GM06990 (cell line): ENCODE data around the gene LAIR2.

Experiments used
- DNase-seq: peaks from one replicate; pipeline ENCODE4 v3.0.0-alpha.2; 2011; ENCODE audit not compliant: insufficient read length; ENCODE audit errors: extremely low read depth
- H3K27me3 ChIP-seq: replicated peaks from 2 replicates; pipeline ENCODE4 v1.6.0; 2011; ENCODE audit warnings: low read length; ENCODE audit not compliant: control insufficient read depth, insufficient read depth
- H3K36me3 ChIP-seq: 2 replicates; pipeline ENCODE4 v1.5.1; 2011; ENCODE audit warnings: low read length; ENCODE audit not compliant: control insufficient read depth, insufficient read depth
- H3K4me3 ChIP-seq: replicated peaks from 2 replicates; pipeline ENCODE4 v1.5.1; 2011; ENCODE audit warnings: low read depth, mild to moderate bottlenecking, control low read depth, low read length
- CTCF ChIP-seq: IDR thresholded peaks from 2 replicates; pipeline ENCODE4 v1.5.1; 2011; ENCODE audit warnings: low read length, control low read depth, mild to moderate bottlenecking, inconsistent platforms; ENCODE audit not compliant: insufficient read depth, poor library complexity, severe bottlenecking

Gene LAIR2

DNA sequence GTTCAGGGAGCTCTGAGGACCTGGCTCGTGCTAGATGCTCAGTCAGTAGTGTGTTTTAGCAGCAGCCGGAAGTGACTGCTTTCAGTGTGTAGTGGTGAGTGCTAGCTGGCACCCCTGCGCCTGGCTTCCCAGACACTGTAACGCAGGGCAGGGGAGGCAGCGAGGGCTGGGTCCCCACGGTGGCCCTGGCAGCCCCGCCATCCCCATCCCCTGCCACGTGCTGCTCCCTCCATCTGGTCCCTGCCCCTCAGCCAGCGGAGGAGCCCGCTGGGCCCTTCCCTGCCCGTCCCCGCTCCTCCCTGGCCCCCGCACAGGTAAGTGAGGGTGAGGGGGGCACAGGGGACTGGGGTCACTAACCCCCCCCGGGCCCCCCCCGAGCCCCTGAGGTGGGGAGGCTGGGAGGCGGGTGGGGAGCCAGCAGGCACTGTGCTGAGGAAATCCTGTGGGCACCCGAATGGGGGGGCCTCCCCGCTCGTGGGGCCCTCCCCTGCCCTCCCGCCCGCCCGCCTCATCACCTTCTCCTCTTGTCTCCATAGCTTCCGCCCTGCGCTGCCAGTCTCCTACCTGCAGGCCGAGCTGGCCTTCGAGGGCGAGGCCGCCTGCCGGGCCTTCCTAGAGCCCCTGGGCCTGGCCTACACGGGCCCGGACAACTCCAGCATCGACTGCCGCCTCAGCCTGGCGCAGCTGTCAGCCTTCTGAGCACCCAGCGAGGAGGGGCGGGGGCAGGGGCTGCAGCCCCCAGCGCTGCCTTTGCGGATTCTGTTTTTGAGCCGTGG is 42.2 kb upstream of the LAIR2 start:
- no peak for DNase-seq
- Histone ChIP-seq H3K36me3 (peaks cover 54% of the 10 kb centered on the region), H3K4me3 (no peak overlapping the region), H3K27me3 (no peaks in the 10 kb centered on the region)
- no peak for TF ChIP-seq CTCF

DNA sequence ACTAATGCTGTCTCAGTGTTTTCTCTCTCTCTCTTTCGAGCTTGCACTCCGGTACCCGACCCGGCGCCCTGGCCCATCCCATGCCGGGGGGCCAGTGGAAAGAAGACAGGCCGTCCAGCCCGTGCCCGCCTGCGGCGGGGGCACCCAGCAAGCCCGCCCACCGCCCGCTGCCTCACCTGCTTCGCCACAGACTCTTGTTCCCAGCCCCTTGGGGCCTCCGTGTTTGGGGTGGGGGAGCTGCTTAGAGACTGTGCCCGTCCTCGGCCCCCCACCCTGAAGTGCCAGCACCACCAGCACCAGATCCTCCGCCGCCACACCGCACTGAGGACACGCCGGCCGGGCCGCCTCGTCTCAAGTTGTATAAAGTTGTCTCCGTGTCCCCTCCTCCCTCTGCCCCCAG is 41.4 kb upstream of the LAIR2 start:
- H3K36me3 ChIP-seq: peaks cover 46% of the 10 kb centered on the region
- no peak for TF ChIP-seq CTCF
- no peaks in the 10 kb centered on the region for H3K27me3 ChIP-seq
- H3K4me3 ChIP-seq: no peak overlapping the region
- DNase-seq: no peak

- no peak for DNase-seq
- no peaks in the 10 kb centered on the region for H3K27me3 ChIP-seq
- peaks cover 44% of the 10 kb centered on the region for H3K36me3 ChIP-seq
- TF ChIP-seq CTCF: no peak
- H3K4me3 ChIP-seq: no peak overlapping the region
Observed at GRCh38 chr19:54461613-54462012, 41.0 kb upstream of the LAIR2 start.

DNA sequence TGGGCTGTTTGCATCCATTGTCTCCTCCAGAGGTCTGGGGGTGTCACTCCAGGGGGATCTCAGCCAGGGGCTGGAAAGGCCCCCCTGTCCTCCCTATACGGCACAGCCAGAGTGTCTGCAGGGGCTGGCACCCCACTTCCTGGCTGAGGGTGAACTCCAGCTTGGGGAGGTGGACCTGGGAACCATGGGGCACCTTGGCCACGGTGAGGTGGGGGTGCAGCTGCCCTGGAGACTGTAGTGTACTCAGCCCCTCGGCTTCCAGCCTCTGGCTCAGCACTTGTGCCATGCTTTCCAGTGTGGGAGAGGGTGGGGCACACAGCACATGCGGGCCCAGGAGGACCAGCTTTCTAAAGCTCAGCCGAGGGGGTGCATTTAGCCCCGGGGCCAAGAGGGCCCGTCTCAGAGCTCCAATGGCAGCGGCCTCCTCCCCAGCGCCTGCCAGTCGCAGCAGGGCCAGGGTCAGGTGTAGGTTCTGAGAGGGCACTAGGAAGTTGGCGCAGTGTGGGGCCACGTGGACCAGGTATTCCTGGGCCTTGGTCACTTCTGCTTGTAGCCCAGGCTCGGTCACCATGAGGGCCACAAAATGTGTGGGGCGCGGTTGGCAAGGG is 40.5 kb upstream of the LAIR2 start:
- no peak for DNase-seq
- no peaks in the 10 kb centered on the region for H3K27me3 ChIP-seq
- peaks cover 38% of the 10 kb centered on the region for H3K36me3 ChIP-seq
- peak overlapping the region; percentile 75 for H3K4me3 ChIP-seq
- TF ChIP-seq CTCF: no peak

DNA sequence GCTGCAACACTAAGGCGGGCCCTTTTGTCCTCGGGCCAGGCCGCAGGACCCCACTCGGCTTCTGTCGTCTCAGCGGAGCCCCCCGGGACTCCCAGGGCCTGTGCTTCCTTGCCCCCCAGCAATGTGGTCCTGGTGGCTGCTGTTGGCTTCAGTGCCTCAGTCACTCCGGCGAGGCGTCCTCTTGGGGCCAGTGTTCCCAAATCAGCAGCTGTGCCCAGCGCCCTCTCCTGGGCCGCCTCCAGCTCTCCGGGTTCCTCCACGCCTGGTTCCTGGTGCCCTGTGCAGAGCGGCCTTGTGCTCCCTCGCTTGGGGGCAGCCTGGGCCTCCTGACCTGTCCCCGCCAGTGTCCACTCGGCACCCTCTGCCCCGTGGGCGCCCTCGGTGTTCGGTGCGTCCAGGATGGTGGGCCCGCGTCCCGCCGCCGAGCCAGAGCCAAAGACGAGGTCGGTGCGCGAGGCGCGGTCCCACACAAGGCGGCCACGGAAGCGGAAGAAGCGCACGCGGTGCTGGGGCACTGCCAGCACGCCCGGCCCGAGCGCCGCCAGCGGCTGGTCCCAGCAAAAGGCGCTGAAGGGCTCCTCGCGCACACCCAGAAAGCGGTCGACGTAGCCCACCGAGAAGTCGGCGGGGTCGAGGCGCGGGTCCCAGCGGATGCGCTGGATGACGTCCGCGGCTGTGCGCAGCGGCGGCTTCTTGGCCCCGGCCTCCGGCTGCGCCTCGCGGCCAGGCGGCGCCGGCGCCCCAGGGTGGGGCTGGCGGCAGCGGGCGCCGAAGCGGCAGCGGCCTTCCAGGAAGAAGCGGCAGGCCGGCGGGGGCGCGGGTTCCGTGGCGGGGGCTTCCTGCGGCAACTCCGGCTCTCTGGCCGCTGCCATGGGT is 39.7 kb upstream of the LAIR2 start:
- Histone ChIP-seq H3K4me3 (peak overlapping the region; percentile 75), H3K36me3 (peaks cover 34% of the 10 kb centered on the region), H3K27me3 (no peaks in the 10 kb centered on the region)
- peak; percentile 25 for TF ChIP-seq CTCF
- peak; percentile 83 for DNase-seq
